ENCODE results near the gene TFEB.
A peak's percentile ranks its signal among the peaks of the same experiment; 100 is the strongest.

Gene TFEB

DNA sequence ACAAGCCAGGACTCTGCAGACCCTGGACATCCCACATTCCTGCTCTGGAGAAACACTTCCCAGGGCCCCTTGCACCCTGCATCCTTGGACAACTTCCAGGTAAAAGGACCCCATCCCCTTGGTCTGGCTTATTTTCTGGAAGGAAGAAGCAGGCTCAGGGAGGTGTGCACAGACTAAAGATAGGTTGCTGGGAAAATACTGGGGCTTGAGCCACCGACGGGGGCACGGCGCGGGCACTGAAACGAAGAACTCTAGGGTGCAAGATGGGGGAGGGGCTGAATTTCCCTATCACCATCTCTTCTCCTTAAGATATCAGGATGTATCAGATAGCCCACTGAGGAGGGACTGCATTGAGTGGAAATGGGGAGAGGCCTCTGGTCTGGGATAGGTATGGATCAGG lies 43.5 kb upstream of the TFEB start:
- Histone ChIP-seq H2BK15ac (ENCODE audit: low read depth, poor library complexity, severe bottlenecking) (no peak overlapping the region), H3K4me2 (ENCODE audit: low read length, poor library complexity, severe bottlenecking) (peak overlapping the region; percentile 88), H3K23ac (ENCODE audit: low read length in 2 of 2) (peak overlapping the region in 1 of 2 experiments; percentile 36), H2BK120ac (ENCODE audit: low read depth, low read length) (no peak overlapping the region), H3K9ac (ENCODE audit: low read length) (peak overlapping the region; percentile 92), H4K8ac (ENCODE audit: low read length) (no peak overlapping the region), H3K4ac (ENCODE audit: low read depth in 1 of 2, low read length in 2 of 2) (peak overlapping the region in 1 of 2 experiments; percentile 35), H2BK12ac (ENCODE audit: low read length in 2 of 2) (no peak overlapping the region), H4K91ac (ENCODE audit: low read length) (no peak overlapping the region), H3K79me1 (replicated peaks; ENCODE audit: low read length, poor library complexity, severe bottlenecking) (peaks cover 16% of the 10 kb centered on the region), H3K27ac (ENCODE audit: low read length, poor library complexity, severe bottlenecking) (no peak overlapping the region), H3K36me3 (ENCODE audit: control insufficient read depth in 1 of 2, insufficient read depth in 2 of 2, low read depth in 1 of 2, low read length in 2 of 2) (peaks cover 22 to 33% of the 10 kb centered on the region in 2 experiments), H2BK5ac (ENCODE audit: low read depth, low read length, poor library complexity, severe bottlenecking) (no peak overlapping the region), H3K4me3 (ENCODE audit: insufficient read depth in 1 of 2, low read depth in 1 of 2, low read length in 2 of 2) (peak overlapping the region in 1 of 2 experiments; percentile 94), H2AFZ (ENCODE audit: low read depth, low read length) (no peak overlapping the region), H2AK5ac (ENCODE audit: low read length, severe bottlenecking) (no peak overlapping the region), H3K18ac (ENCODE audit: low read depth in 1 of 2, low read length in 2 of 2) (no peak overlapping the region), H3K27me3 (ENCODE audit: control insufficient read depth in 1 of 2, insufficient read depth in 1 of 2, low read length in 2 of 2) (no peaks in the 10 kb centered on the region), H3K14ac (ENCODE audit: low read length in 2 of 2) (no peak overlapping the region), H3K4me1 (ENCODE audit: control insufficient read depth, insufficient read depth, low read depth, low read length) (peaks cover 16% of the 10 kb centered on the region), H3K9me3 (ENCODE audit: control insufficient read depth, low read length) (no peaks in the 10 kb centered on the region)
- no peak for DNase-seq
- 39% methylated on average over 6 of the region's 6 CpGs for WGBS

DNA sequence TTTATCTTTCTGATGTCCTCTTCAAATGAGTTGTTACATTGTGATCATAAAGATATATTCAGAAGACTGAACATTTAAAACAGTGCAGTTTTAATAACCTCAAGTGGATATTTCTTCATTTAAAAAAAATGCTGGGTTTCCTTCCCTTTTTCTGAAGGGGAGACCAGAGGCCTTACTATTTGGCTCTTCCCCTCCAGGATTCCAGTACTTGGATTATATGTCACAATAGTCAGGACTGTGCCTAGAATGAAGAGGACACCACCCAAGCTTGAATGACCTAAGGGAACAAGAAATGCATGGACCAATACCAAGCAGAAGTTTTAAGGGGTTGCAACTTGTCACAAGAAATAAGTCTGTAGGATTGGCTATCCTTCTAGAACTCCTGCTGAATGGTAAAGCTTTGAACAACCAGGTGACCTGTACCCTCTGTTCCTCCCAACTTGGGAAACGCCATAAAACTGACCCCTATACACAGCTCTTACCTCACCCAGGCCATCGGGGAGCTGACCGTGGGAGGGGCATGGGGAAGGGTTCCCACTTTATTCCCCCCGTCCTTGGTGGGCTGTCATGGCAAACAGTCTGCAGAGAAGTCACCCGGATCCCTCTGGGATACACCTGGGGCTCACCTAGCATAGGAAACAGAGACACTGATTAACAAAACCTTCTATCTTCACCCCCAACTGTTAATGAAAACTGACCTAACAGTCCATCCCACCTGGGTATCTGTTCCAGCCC lies 42.3 kb upstream of the TFEB start:
- no peaks in the 10 kb centered on the region for H3K9me3 ChIP-seq (ENCODE audit: control insufficient read depth, low read length)
- no peak overlapping the region for H2BK120ac ChIP-seq (ENCODE audit: low read depth, low read length)
- H2BK12ac ChIP-seq (ENCODE audit: low read length in 2 of 2) = no peak overlapping the region
- peaks cover 30 to 35% of the 10 kb centered on the region in 2 experiments for H3K36me3 ChIP-seq (ENCODE audit: control insufficient read depth in 1 of 2, insufficient read depth in 2 of 2, low read depth in 1 of 2, low read length in 2 of 2)
- H3K27ac ChIP-seq (ENCODE audit: low read length, poor library complexity, severe bottlenecking) = no peak overlapping the region
- 90% methylated on average over 5 of the region's 5 CpGs for WGBS
- no peak overlapping the region for H4K91ac ChIP-seq (ENCODE audit: low read length)
- no peak overlapping the region for H2BK5ac ChIP-seq (ENCODE audit: low read depth, low read length, poor library complexity, severe bottlenecking)
- no peak overlapping the region for H3K18ac ChIP-seq (ENCODE audit: low read depth in 1 of 2, low read length in 2 of 2)
- H3K27me3 ChIP-seq (ENCODE audit: control insufficient read depth in 1 of 2, insufficient read depth in 1 of 2, low read length in 2 of 2) = no peaks in the 10 kb centered on the region
- H3K23ac ChIP-seq (ENCODE audit: low read length in 2 of 2) = no peak overlapping the region
- H2AFZ ChIP-seq (ENCODE audit: low read depth, low read length) = no peak overlapping the region
- no peak overlapping the region for H2AK5ac ChIP-seq (ENCODE audit: low read length, severe bottlenecking)
- H3K79me1 ChIP-seq (replicated peaks; ENCODE audit: low read length, poor library complexity, severe bottlenecking) = peaks cover 14% of the 10 kb centered on the region
- no peak overlapping the region for H2BK15ac ChIP-seq (ENCODE audit: low read depth, poor library complexity, severe bottlenecking)
- H3K14ac ChIP-seq (ENCODE audit: low read length in 2 of 2) = no peak overlapping the region
- H4K8ac ChIP-seq (ENCODE audit: low read length) = no peak overlapping the region
- H3K9ac ChIP-seq (ENCODE audit: low read length) = peak overlapping the region; percentile 92
- DNase-seq = no peak
- no peak overlapping the region for H3K4me2 ChIP-seq (ENCODE audit: low read length, poor library complexity, severe bottlenecking)
- H3K4me1 ChIP-seq (ENCODE audit: control insufficient read depth, insufficient read depth, low read depth, low read length) = peaks cover 16% of the 10 kb centered on the region
- H3K4me3 ChIP-seq (ENCODE audit: insufficient read depth in 1 of 2, low read depth in 1 of 2, low read length in 2 of 2) = no peak overlapping the region
- H3K4ac ChIP-seq (ENCODE audit: low read depth in 1 of 2, low read length in 2 of 2) = no peak overlapping the region

DNA sequence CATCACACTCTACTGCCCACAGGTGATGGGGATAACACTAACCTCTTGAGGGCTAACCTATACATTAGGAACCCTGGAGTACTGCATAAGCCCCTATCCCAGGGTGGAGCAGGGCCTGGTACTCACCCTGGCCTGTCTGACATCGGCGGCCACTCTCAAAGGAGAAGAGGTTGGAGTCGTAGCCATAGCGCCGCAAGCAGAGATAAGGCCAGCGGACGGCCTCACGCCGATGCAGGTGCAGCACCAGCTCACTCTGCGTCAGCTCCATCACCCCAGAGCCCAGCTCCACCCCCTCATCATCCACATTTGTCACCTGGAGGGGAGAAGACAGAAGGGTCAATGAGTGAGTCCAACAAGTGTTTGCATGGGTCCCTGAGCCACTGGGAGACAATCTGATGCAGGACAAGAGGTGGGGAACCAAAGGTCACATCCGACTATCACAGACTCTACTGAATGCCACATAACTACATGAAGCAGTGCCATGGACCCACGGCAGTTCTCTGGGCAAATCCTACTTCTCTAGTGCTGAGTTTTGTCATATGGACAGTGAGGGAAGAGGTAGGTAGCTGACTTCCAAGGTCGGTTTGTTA lies 40.0 kb upstream of the TFEB start:
- H3K9me3 ChIP-seq (ENCODE audit: control insufficient read depth, low read length) = no peaks in the 10 kb centered on the region
- no peak overlapping the region for H3K9ac ChIP-seq (ENCODE audit: low read length)
- peaks cover 53 to 57% of the 10 kb centered on the region in 2 experiments for H3K36me3 ChIP-seq (ENCODE audit: control insufficient read depth in 1 of 2, insufficient read depth in 2 of 2, low read depth in 1 of 2, low read length in 2 of 2)
- H3K14ac ChIP-seq (ENCODE audit: low read length in 2 of 2) = no peak overlapping the region
- H3K18ac ChIP-seq (ENCODE audit: low read depth in 1 of 2, low read length in 2 of 2) = no peak overlapping the region
- peaks cover 9% of the 10 kb centered on the region for H3K4me1 ChIP-seq (ENCODE audit: control insufficient read depth, insufficient read depth, low read depth, low read length)
- H3K4ac ChIP-seq (ENCODE audit: low read depth in 1 of 2, low read length in 2 of 2) = no peak overlapping the region
- no peak overlapping the region for H2BK5ac ChIP-seq (ENCODE audit: low read depth, low read length, poor library complexity, severe bottlenecking)
- H3K27me3 ChIP-seq (ENCODE audit: control insufficient read depth in 1 of 2, insufficient read depth in 1 of 2, low read length in 2 of 2) = no peaks in the 10 kb centered on the region
- DNase-seq = no peak
- H3K4me3 ChIP-seq (ENCODE audit: insufficient read depth in 1 of 2, low read depth in 1 of 2, low read length in 2 of 2) = no peak overlapping the region
- 94% methylated on average over 5 of the region's 13 CpGs for WGBS
- H3K79me1 ChIP-seq (replicated peaks; ENCODE audit: low read length, poor library complexity, severe bottlenecking) = peaks cover 14% of the 10 kb centered on the region
- no peak overlapping the region for H4K91ac ChIP-seq (ENCODE audit: low read length)
- H2BK120ac ChIP-seq (ENCODE audit: low read depth, low read length) = no peak overlapping the region
- H3K27ac ChIP-seq (ENCODE audit: low read length, poor library complexity, severe bottlenecking) = no peak overlapping the region
- H3K23ac ChIP-seq (ENCODE audit: low read length in 2 of 2) = no peak overlapping the region
- H2AFZ ChIP-seq (ENCODE audit: low read depth, low read length) = no peak overlapping the region
- no peak overlapping the region for H2AK5ac ChIP-seq (ENCODE audit: low read length, severe bottlenecking)
- no peak overlapping the region for H3K4me2 ChIP-seq (ENCODE audit: low read length, poor library complexity, severe bottlenecking)
- H4K8ac ChIP-seq (ENCODE audit: low read length) = no peak overlapping the region
- H2BK12ac ChIP-seq (ENCODE audit: low read length in 2 of 2) = no peak overlapping the region
- H2BK15ac ChIP-seq (ENCODE audit: low read depth, poor library complexity, severe bottlenecking) = no peak overlapping the region

DNA sequence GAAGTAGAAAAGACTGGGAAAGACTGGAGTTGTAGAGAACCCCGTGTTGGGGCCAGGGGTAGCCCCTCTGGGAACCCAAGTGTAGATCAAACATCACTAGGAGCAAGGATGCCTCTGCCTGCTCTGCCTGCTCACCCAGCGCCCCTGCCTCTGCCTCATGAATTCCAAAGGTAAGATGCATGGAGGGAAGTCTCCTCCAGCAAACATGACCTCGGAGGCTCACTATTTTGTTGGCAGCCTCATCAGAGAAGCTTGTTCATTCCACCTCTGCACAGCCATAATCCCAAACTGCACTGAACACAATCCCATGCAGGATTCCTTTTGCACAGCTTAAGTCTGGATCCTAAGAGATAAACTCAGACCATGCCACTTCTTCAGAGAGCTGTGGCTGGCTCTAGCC lies 39.4 kb upstream of the TFEB start:
- Histone ChIP-seq H3K14ac (ENCODE audit: low read length in 2 of 2) (no peak overlapping the region), H3K9me3 (ENCODE audit: control insufficient read depth, low read length) (no peaks in the 10 kb centered on the region), H2BK15ac (ENCODE audit: low read depth, poor library complexity, severe bottlenecking) (no peak overlapping the region), H3K36me3 (ENCODE audit: control insufficient read depth in 1 of 2, insufficient read depth in 2 of 2, low read depth in 1 of 2, low read length in 2 of 2) (peaks cover 56 to 60% of the 10 kb centered on the region in 2 experiments), H3K27ac (ENCODE audit: low read length, poor library complexity, severe bottlenecking) (no peak overlapping the region), H2BK5ac (ENCODE audit: low read depth, low read length, poor library complexity, severe bottlenecking) (no peak overlapping the region), H3K23ac (ENCODE audit: low read length in 2 of 2) (no peak overlapping the region), H2AFZ (ENCODE audit: low read depth, low read length) (no peak overlapping the region), H3K79me1 (replicated peaks; ENCODE audit: low read length, poor library complexity, severe bottlenecking) (peaks cover 14% of the 10 kb centered on the region), H3K4me1 (ENCODE audit: control insufficient read depth, insufficient read depth, low read depth, low read length) (peaks cover 9% of the 10 kb centered on the region), H2AK5ac (ENCODE audit: low read length, severe bottlenecking) (no peak overlapping the region), H3K4me3 (ENCODE audit: insufficient read depth in 1 of 2, low read depth in 1 of 2, low read length in 2 of 2) (no peak overlapping the region), H3K9ac (ENCODE audit: low read length) (no peak overlapping the region), H3K27me3 (ENCODE audit: control insufficient read depth in 1 of 2, insufficient read depth in 1 of 2, low read length in 2 of 2) (no peaks in the 10 kb centered on the region), H3K4me2 (ENCODE audit: low read length, poor library complexity, severe bottlenecking) (no peak overlapping the region), H4K91ac (ENCODE audit: low read length) (no peak overlapping the region), H3K4ac (ENCODE audit: low read depth in 1 of 2, low read length in 2 of 2) (no peak overlapping the region), H4K8ac (ENCODE audit: low read length) (no peak overlapping the region), H3K18ac (ENCODE audit: low read depth in 1 of 2, low read length in 2 of 2) (no peak overlapping the region), H2BK12ac (ENCODE audit: low read length in 2 of 2) (no peak overlapping the region), H2BK120ac (ENCODE audit: low read depth, low read length) (no peak overlapping the region)
- DNase-seq = no peak
- WGBS = 98% methylated on average over 3 of the region's 3 CpGs

Data from mesenchymal stem cell (in vitro differentiated cells and primary cell).